B cell (primary cell): ENCODE measurements around the gene SEPTIN2. TPM values are rescaled to one million over a fixed set of nuclear protein-coding genes. Genes with fewer than 3 reads are reported as not detected.

Experiments used
- ATAC-seq: fragments of 200-7000 bp; cut with Tn5 transposase; one replicate; pipeline ENCODE4 v1.10.0; 2021; ENCODE audit warnings: low read depth, mild to moderate bottlenecking, moderate number of reproducible peaks, moderate library complexity
- CTCF ChIA-PET: fragments of 350-600 bp; sonication (Branson Sonifier 250); formaldehyde crosslinking; loops from one replicate; lab custom pipeline; 2021; ENCODE audit warnings: antibody characterized with exemption, inconsistent platforms; lab: Charles Lee
- POLR2A ChIA-PET: fragments of 350-600 bp; sonication (Branson Sonifier 250); formaldehyde crosslinking; loops from one replicate; lab custom pipeline; 2021; ENCODE audit warnings: antibody characterized with exemption; lab: Charles Lee
- DNase-seq: peaks from one replicate; pipeline ENCODE4 v3.0.0; 2013
- H2AFZ ChIP-seq: 2 replicates; pipeline ENCODE4 v1.6.1; 2012; ENCODE audit warnings: mild to moderate bottlenecking, low read depth, low read length; ENCODE audit not compliant: insufficient read depth, poor library complexity, severe bottlenecking
- H3K27ac ChIP-seq, 2 donors: 1 replicate in 1 of 2; 2 replicates in 1 of 2; pipeline ENCODE4 v1.5.1; 2012 to 2013; ENCODE audit warnings: low read length in 2 of 2, mild to moderate bottlenecking in 2 of 2, moderate library complexity in 1 of 2
- H3K27me3 ChIP-seq, 4 experiments: fragments of 200-600 bp in 1 of 4; sonication (generic) in 1 of 4; replicated peaks in 1 of 4; 1 replicate in 2 of 4; 2 replicates in 2 of 4; pipeline versions ENCODE4 v1.6.1 to v1.7.0; 2013 to 2016; ENCODE audit warnings: low read length in 3 of 4, mild to moderate bottlenecking in 2 of 4, mixed read lengths in 1 of 4, moderate library complexity in 1 of 4; ENCODE audit not compliant: insufficient read depth in 4 of 4, control insufficient read depth in 3 of 4; ENCODE audit errors: control extremely low read depth in 1 of 4
- H3K36me3 ChIP-seq, 2 experiments: replicated peaks in 1 of 2; 1 replicate in 1 of 2; 2 replicates in 1 of 2; pipeline versions ENCODE4 v1.6.1 to v1.7.1; 2013; ENCODE audit warnings: low read length in 1 of 2; ENCODE audit not compliant: insufficient read depth in 2 of 2, control insufficient read depth in 1 of 2; ENCODE audit errors: control extremely low read depth in 1 of 2, extremely low read depth in 1 of 2
- H3K4me1 ChIP-seq, 2 donors: fragments of 200-600 bp in 1 of 2; sonication (generic) in 1 of 2; 1 replicate in 1 of 2; 2 replicates in 1 of 2; pipeline versions ENCODE4 v1.5.1 to v1.6.1; 2013 to 2017; ENCODE audit warnings: low read length in 2 of 2; ENCODE audit not compliant: control insufficient read depth in 2 of 2, insufficient read depth in 2 of 2
- H3K4me2 ChIP-seq: replicated peaks from 2 replicates; pipeline ENCODE3; 2012; ENCODE audit warnings: mild to moderate bottlenecking, low read depth, low read length; ENCODE audit not compliant: poor library complexity, severe bottlenecking
- H3K4me3 ChIP-seq, 5 experiments: fragments of 200-600 bp in 1 of 5; sonication (generic) in 1 of 5; 1 replicate in 3 of 5; 2 replicates in 2 of 5; pipeline versions ENCODE4 v1.5.1 to v1.7.0; 2011 to 2016; ENCODE audit warnings: low read length in 4 of 5, mild to moderate bottlenecking in 4 of 5, low read depth in 2 of 5, control low read depth in 1 of 5, moderate library complexity in 1 of 5; ENCODE audit not compliant: insufficient read depth in 1 of 5; ENCODE audit errors: control extremely low read depth in 1 of 5, extremely low read depth in 1 of 5
- H3K79me2 ChIP-seq: fragments of 200-600 bp; sonication (generic); one replicate; pipeline ENCODE4 v1.6.0; 2016; ENCODE audit warnings: low read length; ENCODE audit not compliant: control insufficient read depth, insufficient read depth
- H3K9ac ChIP-seq: fragments of 200-600 bp; sonication (generic); 2 replicates; pipeline ENCODE4 v1.6.1; 2017; ENCODE audit warnings: mild to moderate bottlenecking, low read length, moderate library complexity
- H3K9me3 ChIP-seq, 3 donors: one replicate each; pipeline versions ENCODE4 v1.6.1 to v1.7.1; 2013; ENCODE audit warnings: low read length in 2 of 3; ENCODE audit not compliant: control insufficient read depth in 2 of 3, insufficient read depth in 1 of 3; ENCODE audit errors: control extremely low read depth in 1 of 3
- H4K20me1 ChIP-seq: 2 replicates; pipeline ENCODE4 v1.6.0; 2012; ENCODE audit warnings: mild to moderate bottlenecking, low read length; ENCODE audit not compliant: insufficient read depth, control insufficient read depth, poor library complexity, severe bottlenecking
- H3K27ac Mint-ChIP-seq: one replicate; pipeline ENCODE4 v1.8.0; 2021; ENCODE audit warnings: mixed read lengths
- H3K27me3 Mint-ChIP-seq: one replicate; pipeline ENCODE4 v1.8.0; 2021; ENCODE audit warnings: mixed read lengths
- H3K4me1 Mint-ChIP-seq: one replicate; pipeline ENCODE4 v1.8.0; 2021; ENCODE audit warnings: mixed read lengths
- H3K4me3 Mint-ChIP-seq: one replicate; pipeline ENCODE4 v1.8.0; 2021; ENCODE audit warnings: mixed read lengths
- H3K9me3 Mint-ChIP-seq: one replicate; pipeline ENCODE4 v1.8.0; 2022; ENCODE audit warnings: mixed read lengths; ENCODE audit not compliant: insufficient read depth
- EZH2 ChIP-seq: IDR thresholded peaks from 2 replicates; pipeline ENCODE4 v1.6.1; 2012; ENCODE audit warnings: borderline replicate concordance, low read depth, mild to moderate bottlenecking, moderate library complexity, low read length; ENCODE audit not compliant: insufficient read depth, poor library complexity, severe bottlenecking
- WGBS: methylation state at CpG from one replicate; pipeline ENCODE4 v1.1.5; 2013; ENCODE audit warnings: missing lambda C conversion rate; ENCODE audit not compliant: insufficient coverage; 5-methylcytosine and 5-hydroxymethylcytosine counted together
- intact Hi-C: fragments of 100-400 bp; cut with micrococcal nuclease; formaldehyde crosslinking; loops from one replicate; pipeline ENCODE4 v1.10.0; 2022
- polyA plus RNA-seq: library from polyadenylated mRNA; depleted of rRNA; stranded (reverse); fragments of >200 nt; gene quantifications from 2 replicates; pipeline ENCODE4 v1.2.3, GENCODE V29; 2012
- total RNA-seq, 2 donors: library from RNA; stranded (reverse); fragments of 120-200 nt in 1 of 2; gene quantifications; 1 replicate in 1 of 2; 2 replicates in 1 of 2; pipeline versions ENCODE4 v1.2.3 to v1.2.4, GENCODE V29; 2013 to 2022
- TF ChIP-seq, protein P1 (sequence below): fragments of 200-600 bp; IDR thresholded peaks from one replicate; pipeline ENCODE4 v1.8.0; 2022; ENCODE audit warnings: antibody characterized with exemption, mild to moderate bottlenecking

Gene SEPTIN2
- total and polyA plus RNA-seq, 2 donors (not counting 1 experiment from before 2014, with no cell fraction given), result 71.8 to 270 TPM

- WGBS, result 0% methylated on average over 1 of the region's 2 CpGs
- peaks cover 88% of the 10 kb centered on the region for H3K79me2 ChIP-seq
- peak; percentile 78 for DNase-seq
- POLR2A ChIA-PET, result no interaction called here
- H3K9me3 ChIP-seq, result no peaks in the 10 kb centered on the region
- peak; percentile 77 for ATAC-seq
- H3K4me1 Mint-ChIP-seq, result peaks cover 74% of the 10 kb centered on the region
- H3K9ac ChIP-seq, result no peak overlapping the region
- H3K4me3 Mint-ChIP-seq, result peak overlapping the region; percentile 77
- H3K4me3 ChIP-seq, result no peak overlapping the region
- CTCF ChIA-PET, result no interaction called here
- intact Hi-C loops, result no loop called here
- no peaks in the 10 kb centered on the region for H3K27me3 ChIP-seq
- TF ChIP-seq, protein P1, sequence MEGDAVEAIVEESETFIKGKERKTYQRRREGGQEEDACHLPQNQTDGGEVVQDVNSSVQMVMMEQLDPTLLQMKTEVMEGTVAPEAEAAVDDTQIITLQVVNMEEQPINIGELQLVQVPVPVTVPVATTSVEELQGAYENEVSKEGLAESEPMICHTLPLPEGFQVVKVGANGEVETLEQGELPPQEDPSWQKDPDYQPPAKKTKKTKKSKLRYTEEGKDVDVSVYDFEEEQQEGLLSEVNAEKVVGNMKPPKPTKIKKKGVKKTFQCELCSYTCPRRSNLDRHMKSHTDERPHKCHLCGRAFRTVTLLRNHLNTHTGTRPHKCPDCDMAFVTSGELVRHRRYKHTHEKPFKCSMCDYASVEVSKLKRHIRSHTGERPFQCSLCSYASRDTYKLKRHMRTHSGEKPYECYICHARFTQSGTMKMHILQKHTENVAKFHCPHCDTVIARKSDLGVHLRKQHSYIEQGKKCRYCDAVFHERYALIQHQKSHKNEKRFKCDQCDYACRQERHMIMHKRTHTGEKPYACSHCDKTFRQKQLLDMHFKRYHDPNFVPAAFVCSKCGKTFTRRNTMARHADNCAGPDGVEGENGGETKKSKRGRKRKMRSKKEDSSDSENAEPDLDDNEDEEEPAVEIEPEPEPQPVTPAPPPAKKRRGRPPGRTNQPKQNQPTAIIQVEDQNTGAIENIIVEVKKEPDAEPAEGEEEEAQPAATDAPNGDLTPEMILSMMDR, result no peak
- H3K9me3 Mint-ChIP-seq, result no peaks in the 10 kb centered on the region
- peak overlapping the region; percentile 60 for H3K4me2 ChIP-seq
- H4K20me1 ChIP-seq, result peaks cover 56% of the 10 kb centered on the region
- H3K27me3 Mint-ChIP-seq, result no peaks in the 10 kb centered on the region
- peak overlapping the region; percentile 86 for H3K27ac Mint-ChIP-seq
- no peaks in the 10 kb centered on the region for H3K36me3 ChIP-seq
- H3K27ac ChIP-seq, result peak overlapping the region; percentile 26 to 79
- peaks cover 50% of the 10 kb centered on the region in 2 donors for H3K4me1 ChIP-seq
- H2AFZ ChIP-seq, result no peak overlapping the region
Observed at GRCh38 chr2:241309684-241310117, 6.0 kb upstream of the SEPTIN2 start.

GRCh38 chr2:241310917-241311566 lies 4.7 kb upstream of the SEPTIN2 start:
- Histone ChIP-seq H2AFZ (no peak overlapping the region), H3K9me3 (no peaks in the 10 kb centered on the region), H3K36me3 (no peaks in the 10 kb centered on the region), H3K4me3 (peak overlapping the region in 1 of 5 experiments; percentile 12), H3K9ac (no peak overlapping the region), H3K4me1 (peaks cover 37 to 40% of the 10 kb centered on the region in 2 donors), H3K27ac (peak overlapping the region in 1 of 2 donors; percentile 79), H4K20me1 (peaks cover 47% of the 10 kb centered on the region), H3K4me2 (peak overlapping the region; percentile 50), H3K79me2 (peaks cover 79% of the 10 kb centered on the region), H3K27me3 (no peaks in the 10 kb centered on the region)
- ChIA-PET CTCF (interaction anchor here (0.6 kb wide), 1 partner anchor 202 kb away, joined by 4 read pairs; no protein-coding TSS in a partner anchor), POLR2A (interaction anchor here (1.1 kb wide), 1 partner anchor 25 kb away, joined by 3 read pairs; no protein-coding TSS in a partner anchor)
- Mint-ChIP-seq H3K27ac (peak overlapping the region; percentile 68), H3K27me3 (no peaks in the 10 kb centered on the region), H3K4me3 (peak overlapping the region; percentile 68), H3K4me1 (peaks cover 63% of the 10 kb centered on the region), H3K9me3 (no peaks in the 10 kb centered on the region)
- 47% methylated on average over 9 of the region's 13 CpGs for WGBS
- ATAC-seq (no peak), DNase-seq (peak; percentile 46)
- TF ChIP-seq, protein P1, result no peak
- no peak for TF ChIP-seq EZH2
- intact Hi-C loops, result no loop called here
